SK-N-SH treated with all-trans-retinoic acid at 6 μM for 48 hours (cell line): ENCODE data around the gene OR51D1.

ENCODE experiments used
- ATAC-seq: fragments of 200-7000 bp; cut with Tn5 transposase; 3 replicates; pipeline ENCODE4 v1.9.1; 2020; ENCODE audit warnings: mild to moderate bottlenecking, moderate library complexity
- ARNTL ChIP-seq: fragments of 450-650 bp; formaldehyde crosslinking; IDR thresholded peaks from 2 replicates; pipeline ENCODE4 v1.5.0; 2020; ENCODE audit warnings: low read depth, mild to moderate bottlenecking, moderate library complexity, borderline replicate concordance
- BACH2 ChIP-seq: fragments of 250-450 bp; sonication (Bioruptor Pico); IDR thresholded peaks from 2 replicates; pipeline ENCODE4 v1.9.0; 2021; ENCODE audit warnings: mild to moderate bottlenecking, borderline replicate concordance
- CSDC2 ChIP-seq: fragments of 250-450 bp; sonication (Bioruptor Pico); IDR thresholded peaks from 2 replicates; pipeline ENCODE4 v1.5.0; 2020; ENCODE audit warnings: mild to moderate bottlenecking, moderate library complexity
- GLIS3 ChIP-seq: fragments of 250-450 bp; sonication (Bioruptor Pico); IDR thresholded peaks from 2 replicates; pipeline ENCODE4 v1.5.0; 2020; ENCODE audit warnings: mild to moderate bottlenecking, moderate library complexity
- ISL1 ChIP-seq: fragments of 250-450 bp; sonication (Bioruptor Pico); IDR thresholded peaks from 2 replicates; pipeline ENCODE4 v2.1.2; 2022; ENCODE audit warnings: mild to moderate bottlenecking, moderate library complexity
- PPARA ChIP-seq: fragments of 250-450 bp; sonication (Bioruptor Pico); IDR thresholded peaks from 2 replicates; pipeline ENCODE4 v1.5.0; 2020; ENCODE audit warnings: mild to moderate bottlenecking, borderline replicate concordance
- RARB ChIP-seq: fragments of 250-450 bp; sonication (Bioruptor Pico); IDR thresholded peaks from 2 replicates; pipeline ENCODE4 v1.8.0; 2021; ENCODE audit warnings: mild to moderate bottlenecking, moderate library complexity
- SNAI2 ChIP-seq: fragments of 250-450 bp; sonication (Bioruptor Pico); IDR thresholded peaks from 2 replicates; pipeline ENCODE4 v1.5.0; 2020; ENCODE audit warnings: mild to moderate bottlenecking, moderate library complexity
- TOX ChIP-seq: fragments of 250-450 bp; sonication (Bioruptor Pico); IDR thresholded peaks from 2 replicates; pipeline ENCODE4 v1.8.0; 2021; ENCODE audit warnings: mild to moderate bottlenecking, moderate library complexity, borderline replicate concordance
- ZFP3 ChIP-seq: fragments of 250-450 bp; sonication (Bioruptor Pico); IDR thresholded peaks from 2 replicates; pipeline ENCODE4 v1.5.0; 2020; ENCODE audit warnings: mild to moderate bottlenecking, moderate library complexity
- ZFP30 ChIP-seq: fragments of 450-650 bp; formaldehyde crosslinking; IDR thresholded peaks from 2 replicates; pipeline ENCODE4 v1.5.0; 2022; ENCODE audit warnings: mild to moderate bottlenecking, moderate library complexity
- ZNF565 ChIP-seq: fragments of 450-650 bp; formaldehyde crosslinking; conservative IDR thresholded peaks from 2 replicates; pipeline ENCODE4 v1.5.0; 2020; ENCODE audit warnings: low read depth, mild to moderate bottlenecking, moderate library complexity
- ZNF70 ChIP-seq: fragments of 450-650 bp; formaldehyde crosslinking; IDR thresholded peaks from 2 replicates; pipeline ENCODE4 v1.5.0; 2020; ENCODE audit warnings: mild to moderate bottlenecking, moderate library complexity
- ZNF8 ChIP-seq: fragments of 450-650 bp; formaldehyde crosslinking; IDR thresholded peaks from 2 replicates; pipeline ENCODE4 v1.5.0; 2020; ENCODE audit warnings: mild to moderate bottlenecking, moderate library complexity
- TF ChIP-seq, protein P1 (sequence below): fragments of 250-450 bp; sonication (Bioruptor Pico); IDR thresholded peaks from 2 replicates; pipeline ENCODE4 v1.5.0; 2020; ENCODE audit warnings: mild to moderate bottlenecking, moderate library complexity
- TF ChIP-seq, protein P2 (sequence below): fragments of 250-450 bp; sonication (Bioruptor Pico); IDR thresholded peaks from 2 replicates; pipeline ENCODE4 v1.5.1; 2020; ENCODE audit warnings: low read depth, mild to moderate bottlenecking, moderate library complexity
- TF ChIP-seq, protein P3 (sequence below): fragments of 250-450 bp; sonication (Bioruptor Pico); IDR thresholded peaks from 2 replicates; pipeline ENCODE4 v1.8.0; 2021; ENCODE audit warnings: low read depth, mild to moderate bottlenecking, moderate library complexity, borderline replicate concordance

The OR51D1 gene

DNA sequence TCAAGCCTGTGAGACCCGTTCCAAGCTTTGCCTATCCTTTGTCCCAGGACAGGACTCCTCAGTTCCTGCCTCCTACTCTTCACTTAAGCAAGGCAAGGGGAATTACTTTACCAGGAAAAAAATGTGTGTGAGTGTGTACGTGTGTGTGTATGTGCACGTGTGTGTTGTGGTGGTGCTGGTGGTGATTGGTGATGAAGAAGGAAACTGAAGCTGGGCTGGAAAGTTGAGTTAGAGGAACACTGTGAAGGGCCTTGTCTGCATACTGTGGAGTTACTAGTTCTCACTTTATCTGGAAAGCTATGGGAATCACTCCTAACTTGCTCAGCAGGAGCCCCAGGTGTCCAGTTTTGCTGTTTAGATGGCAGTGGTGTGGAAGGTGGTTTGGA is 378 bp downstream of the OR51D1 start:
- peak; percentile 15 for ATAC-seq
- TF ChIP-seq TOX (CRISPR knock-in tag) (no peak), PPARA (CRISPR knock-in tag) (no peak), BACH2 (CRISPR knock-in tag) (no peak), ISL1 (CRISPR knock-in tag) (no peak)
- TF ChIP-seq, protein P1, sequence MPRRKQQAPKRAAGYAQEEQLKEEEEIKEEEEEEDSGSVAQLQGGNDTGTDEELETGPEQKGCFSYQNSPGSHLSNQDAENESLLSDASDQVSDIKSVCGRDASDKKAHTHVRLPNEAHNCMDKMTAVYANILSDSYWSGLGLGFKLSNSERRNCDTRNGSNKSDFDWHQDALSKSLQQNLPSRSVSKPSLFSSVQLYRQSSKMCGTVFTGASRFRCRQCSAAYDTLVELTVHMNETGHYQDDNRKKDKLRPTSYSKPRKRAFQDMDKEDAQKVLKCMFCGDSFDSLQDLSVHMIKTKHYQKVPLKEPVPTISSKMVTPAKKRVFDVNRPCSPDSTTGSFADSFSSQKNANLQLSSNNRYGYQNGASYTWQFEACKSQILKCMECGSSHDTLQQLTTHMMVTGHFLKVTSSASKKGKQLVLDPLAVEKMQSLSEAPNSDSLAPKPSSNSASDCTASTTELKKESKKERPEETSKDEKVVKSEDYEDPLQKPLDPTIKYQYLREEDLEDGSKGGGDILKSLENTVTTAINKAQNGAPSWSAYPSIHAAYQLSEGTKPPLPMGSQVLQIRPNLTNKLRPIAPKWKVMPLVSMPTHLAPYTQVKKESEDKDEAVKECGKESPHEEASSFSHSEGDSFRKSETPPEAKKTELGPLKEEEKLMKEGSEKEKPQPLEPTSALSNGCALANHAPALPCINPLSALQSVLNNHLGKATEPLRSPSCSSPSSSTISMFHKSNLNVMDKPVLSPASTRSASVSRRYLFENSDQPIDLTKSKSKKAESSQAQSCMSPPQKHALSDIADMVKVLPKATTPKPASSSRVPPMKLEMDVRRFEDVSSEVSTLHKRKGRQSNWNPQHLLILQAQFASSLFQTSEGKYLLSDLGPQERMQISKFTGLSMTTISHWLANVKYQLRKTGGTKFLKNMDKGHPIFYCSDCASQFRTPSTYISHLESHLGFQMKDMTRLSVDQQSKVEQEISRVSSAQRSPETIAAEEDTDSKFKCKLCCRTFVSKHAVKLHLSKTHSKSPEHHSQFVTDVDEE (CRISPR knock-in tag): no peak
- TF ChIP-seq, protein P2, sequence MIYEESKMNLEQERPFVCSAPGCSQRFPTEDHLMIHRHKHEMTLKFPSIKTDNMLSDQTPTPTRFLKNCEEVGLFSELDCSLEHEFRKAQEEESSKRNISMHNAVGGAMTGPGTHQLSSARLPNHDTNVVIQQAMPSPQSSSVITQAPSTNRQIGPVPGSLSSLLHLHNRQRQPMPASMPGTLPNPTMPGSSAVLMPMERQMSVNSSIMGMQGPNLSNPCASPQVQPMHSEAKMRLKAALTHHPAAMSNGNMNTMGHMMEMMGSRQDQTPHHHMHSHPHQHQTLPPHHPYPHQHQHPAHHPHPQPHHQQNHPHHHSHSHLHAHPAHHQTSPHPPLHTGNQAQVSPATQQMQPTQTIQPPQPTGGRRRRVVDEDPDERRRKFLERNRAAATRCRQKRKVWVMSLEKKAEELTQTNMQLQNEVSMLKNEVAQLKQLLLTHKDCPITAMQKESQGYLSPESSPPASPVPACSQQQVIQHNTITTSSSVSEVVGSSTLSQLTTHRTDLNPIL (CRISPR knock-in tag): no peak

DNA sequence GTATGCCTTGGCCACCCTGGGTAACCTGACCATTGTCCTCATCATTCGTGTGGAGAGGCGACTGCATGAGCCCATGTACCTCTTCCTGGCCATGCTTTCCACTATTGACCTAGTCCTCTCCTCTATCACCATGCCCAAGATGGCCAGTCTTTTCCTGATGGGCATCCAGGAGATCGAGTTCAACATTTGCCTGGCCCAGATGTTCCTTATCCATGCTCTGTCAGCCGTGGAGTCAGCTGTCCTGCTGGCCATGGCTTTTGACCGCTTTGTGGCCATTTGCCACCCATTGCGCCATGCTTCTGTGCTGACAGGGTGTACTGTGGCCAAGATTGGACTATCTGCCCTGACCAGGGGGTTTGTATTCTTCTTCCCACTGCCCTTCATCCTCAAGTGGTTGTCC is 2.7 kb downstream of the OR51D1 start:
- ATAC-seq: no peak
- TF ChIP-seq CSDC2 (CRISPR knock-in tag): no peak
- no peak for TF ChIP-seq SNAI2
- TF ChIP-seq, protein P3, sequence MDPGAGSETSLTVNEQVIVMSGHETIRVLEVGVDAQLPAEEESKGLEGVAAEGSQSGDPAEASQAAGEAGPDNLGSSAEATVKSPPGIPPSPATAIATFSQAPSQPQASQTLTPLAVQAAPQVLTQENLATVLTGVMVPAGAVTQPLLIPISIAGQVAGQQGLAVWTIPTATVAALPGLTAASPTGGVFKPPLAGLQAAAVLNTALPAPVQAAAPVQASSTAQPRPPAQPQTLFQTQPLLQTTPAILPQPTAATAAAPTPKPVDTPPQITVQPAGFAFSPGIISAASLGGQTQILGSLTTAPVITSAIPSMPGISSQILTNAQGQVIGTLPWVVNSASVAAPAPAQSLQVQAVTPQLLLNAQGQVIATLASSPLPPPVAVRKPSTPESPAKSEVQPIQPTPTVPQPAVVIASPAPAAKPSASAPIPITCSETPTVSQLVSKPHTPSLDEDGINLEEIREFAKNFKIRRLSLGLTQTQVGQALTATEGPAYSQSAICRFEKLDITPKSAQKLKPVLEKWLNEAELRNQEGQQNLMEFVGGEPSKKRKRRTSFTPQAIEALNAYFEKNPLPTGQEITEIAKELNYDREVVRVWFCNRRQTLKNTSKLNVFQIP: no peak
- TF ChIP-seq TOX (CRISPR knock-in tag): no peak
- TF ChIP-seq ZFP3: no peak
- TF ChIP-seq, protein P2 (CRISPR knock-in tag): no peak
- TF ChIP-seq BACH2 (CRISPR knock-in tag): no peak
- TF ChIP-seq ZNF8 (CRISPR knock-in tag): no peak
- no peak for TF ChIP-seq ZFP30 (CRISPR knock-in tag)
- no peak for TF ChIP-seq ARNTL (CRISPR knock-in tag)

DNA sequence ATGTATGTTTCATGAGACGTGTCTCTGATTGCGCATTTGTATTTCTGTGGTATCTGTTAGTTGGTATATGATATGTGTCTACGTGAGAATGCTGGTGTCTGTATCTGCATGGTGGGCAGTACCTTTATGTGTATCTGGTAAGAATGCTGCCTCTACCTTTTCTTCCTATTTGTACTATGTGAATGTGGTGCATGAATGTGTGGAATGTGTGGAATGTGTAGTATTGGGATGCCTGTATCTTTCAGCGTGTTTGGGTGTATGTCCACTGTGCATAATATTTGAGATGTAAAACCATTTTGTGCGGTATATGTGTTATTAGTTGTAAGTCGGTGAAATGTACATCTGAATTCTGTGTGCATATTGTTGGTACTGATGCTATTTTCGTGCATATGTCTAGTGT is 4.2 kb downstream of the OR51D1 start:
- no peak for TF ChIP-seq SNAI2
- TF ChIP-seq GLIS3 (CRISPR knock-in tag): no peak
- TF ChIP-seq, protein P1 (CRISPR knock-in tag): no peak
- TF ChIP-seq TOX (CRISPR knock-in tag): no peak
- no peak for TF ChIP-seq CSDC2 (CRISPR knock-in tag)
- TF ChIP-seq ZNF70 (CRISPR knock-in tag): no peak
- no peak for ATAC-seq

DNA sequence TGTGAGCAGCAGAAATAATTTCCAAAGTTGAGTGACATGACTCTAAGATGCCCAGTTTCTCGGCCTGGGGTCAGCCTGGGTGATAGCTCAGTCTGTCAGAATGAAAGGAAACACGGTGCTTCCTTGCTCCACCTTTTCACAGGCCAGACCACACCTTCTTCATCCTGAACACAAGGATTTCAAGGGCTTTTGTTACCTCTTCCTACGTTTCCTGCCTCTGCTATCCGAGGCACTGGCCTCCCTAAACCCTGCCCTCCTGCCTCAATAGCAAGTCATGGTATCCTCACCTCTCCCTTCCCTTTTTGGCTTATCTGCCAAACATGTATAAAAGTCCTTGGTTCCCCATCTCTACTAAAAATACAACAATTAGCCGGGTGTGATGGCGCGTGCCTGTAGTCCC is 4.8 kb downstream of the OR51D1 start:
- TF ChIP-seq PPARA (CRISPR knock-in tag) (no peak), CSDC2 (CRISPR knock-in tag) (no peak), TOX (CRISPR knock-in tag) (no peak), ZNF565 (no peak)
- no peak for ATAC-seq

DNA sequence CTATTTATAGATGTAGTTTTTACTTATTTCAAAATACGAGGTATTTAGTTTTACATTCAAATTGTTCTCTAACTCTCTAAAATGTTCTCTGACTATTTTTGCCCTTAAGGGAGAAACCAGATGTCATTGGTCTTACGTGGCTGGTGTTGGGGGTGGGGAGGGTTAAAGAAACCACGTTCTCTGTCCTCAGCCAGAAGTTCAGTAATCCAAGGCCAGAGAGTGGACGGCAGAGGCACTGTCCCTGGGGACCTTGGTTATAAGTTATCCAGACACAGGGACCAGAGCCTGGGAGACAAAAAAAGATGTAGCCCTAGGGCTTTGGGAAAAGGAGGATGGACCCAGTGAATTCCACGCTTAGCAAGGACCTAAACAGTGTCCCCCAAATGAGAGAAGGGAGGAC is 5.8 kb downstream of the OR51D1 start:
- no peak for ATAC-seq
- TF ChIP-seq RARB (CRISPR knock-in tag): no peak
- TF ChIP-seq, protein P1 (CRISPR knock-in tag): no peak
- TF ChIP-seq, protein P2 (CRISPR knock-in tag): no peak
- TF ChIP-seq SNAI2: no peak
- TF ChIP-seq ZFP30 (CRISPR knock-in tag): no peak
